ENCODE data around the gene CCDC74B.
"Not testable (repeated sequence)": the region's sequence is repeated elsewhere in the genome, so short reads cannot be mapped to it uniquely, and the experiment has no call there.

Gene CCDC74B

GRCh38 chr2:130166611-130167010 lies 21.7 kb upstream of the CCDC74B start:
- DNase-seq (ENCODE audit: low read depth), result not testable (repeated sequence)

GRCh38 chr2:130165293-130166016 lies 20.5 kb upstream of the CCDC74B start:
- DNase-seq (ENCODE audit: low read depth), result no peak

GRCh38 chr2:130162968-130163367 lies 18.1 kb upstream of the CCDC74B start:
- DNase-seq (ENCODE audit: low read depth), result no peak

GRCh38 chr2:130162486-130162885 lies 17.6 kb upstream of the CCDC74B start:
- DNase-seq (ENCODE audit: low read depth), result not testable (repeated sequence)

- DNase-seq (ENCODE audit: low read depth), result not testable (repeated sequence)
These were observed 16.2 kb upstream of the CCDC74B start for GRCh38 chr2:130160838-130161705.

GRCh38 chr2:130160131-130160530 lies 15.2 kb upstream of the CCDC74B start:
- no peak for DNase-seq (ENCODE audit: low read depth)

- not testable (repeated sequence) for DNase-seq (ENCODE audit: low read depth)
These were observed 14.5 kb upstream of the CCDC74B start for GRCh38 chr2:130159376-130159775.

GRCh38 chr2:130158631-130159030 lies 13.7 kb upstream of the CCDC74B start:
- no peak for DNase-seq (ENCODE audit: low read depth)

- DNase-seq (ENCODE audit: low read depth), result not testable (repeated sequence)
These were observed 13.1 kb upstream of the CCDC74B start for GRCh38 chr2:130157825-130158514.

GRCh38 chr2:130157354-130157753 lies 12.4 kb upstream of the CCDC74B start:
- DNase-seq (ENCODE audit: low read depth), result not testable (repeated sequence)

GRCh38 chr2:130156624-130157004 lies 11.7 kb upstream of the CCDC74B start:
- DNase-seq (ENCODE audit: low read depth), result no peak

- DNase-seq (ENCODE audit: low read depth), result not testable (repeated sequence)
These were observed 11.2 kb upstream of the CCDC74B start for GRCh38 chr2:130155956-130156623.

- DNase-seq (ENCODE audit: low read depth), result no peak
These were observed 10.2 kb upstream of the CCDC74B start for GRCh38 chr2:130154773-130155765.

- DNase-seq (ENCODE audit: low read depth), result not testable (repeated sequence)
These were observed 9.5 kb upstream of the CCDC74B start for GRCh38 chr2:130154423-130154770.

- DNase-seq (ENCODE audit: low read depth), result not testable (repeated sequence)
These were observed 9.0 kb upstream of the CCDC74B start for GRCh38 chr2:130153721-130154422.

- no peak for DNase-seq (ENCODE audit: low read depth)
These were observed 8.1 kb upstream of the CCDC74B start for GRCh38 chr2:130152816-130153595.

GRCh38 chr2:130152136-130152815 lies 7.4 kb upstream of the CCDC74B start:
- DNase-seq (ENCODE audit: low read depth), result not testable (repeated sequence)

GRCh38 chr2:130151145-130151512 lies 6.2 kb upstream of the CCDC74B start:
- DNase-seq (ENCODE audit: low read depth), result not testable (repeated sequence)
